Lower leg skin (tissue), 3 donors: Measurements from ENCODE around the gene CAPN12.

ENCODE experiments used
- POLR2A ChIP-seq, 2 donors: fragments of 450-650 bp; IDR thresholded peaks; one replicate each; pipeline ENCODE4 v1.6.1; 2016 to 2017; ENCODE audit warnings: antibody characterized with exemption in 2 of 2, mild to moderate bottlenecking in 1 of 2, moderate library complexity in 1 of 2
- TF ChIP-seq, protein P1 (sequence below), 3 donors: fragments of 450-650 bp; IDR thresholded peaks; one replicate each; pipeline ENCODE4 v1.5.1; 2016; ENCODE audit warnings: antibody characterized with exemption in 3 of 3, mild to moderate bottlenecking in 3 of 3, moderate library complexity in 2 of 3

DNA sequence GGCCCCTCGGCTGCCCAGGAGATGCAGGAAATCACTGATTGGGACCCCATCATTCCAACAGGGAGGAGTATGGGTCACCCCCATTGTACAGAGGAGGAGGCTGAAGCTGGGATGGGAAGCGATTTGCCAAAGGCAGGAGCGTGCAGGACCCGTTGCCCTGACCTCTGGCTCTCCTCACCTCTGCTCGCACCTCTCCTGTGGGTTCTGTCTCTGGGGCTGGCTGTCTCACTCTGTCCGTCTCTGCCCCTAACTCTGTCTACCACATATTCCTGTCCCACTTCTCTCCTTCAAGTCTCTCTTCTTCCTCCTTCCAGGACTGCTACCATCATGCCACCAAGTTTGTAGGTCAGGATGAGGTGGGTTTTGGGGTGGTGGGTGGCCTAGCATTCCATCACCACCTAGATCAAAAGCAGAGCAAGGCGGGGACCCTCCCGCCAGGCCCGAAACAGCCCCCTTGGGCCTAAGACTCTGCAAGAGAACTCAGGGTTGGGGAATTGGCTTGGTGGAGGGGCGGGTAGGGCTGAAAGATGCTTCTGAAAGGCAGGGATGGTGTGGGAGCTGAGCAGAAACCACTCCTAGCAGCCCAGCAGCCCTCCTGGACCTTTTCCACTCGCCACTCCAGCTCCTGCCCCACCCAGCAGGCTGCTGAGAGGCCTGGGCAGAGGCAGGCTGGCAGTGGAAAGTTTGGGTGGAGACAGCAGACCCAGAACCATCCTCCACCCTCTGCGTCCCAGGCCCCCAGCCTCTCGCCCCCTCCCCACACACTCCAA, 30.1 kb upstream of the CAPN12 start:
- TF ChIP-seq, protein P1, sequence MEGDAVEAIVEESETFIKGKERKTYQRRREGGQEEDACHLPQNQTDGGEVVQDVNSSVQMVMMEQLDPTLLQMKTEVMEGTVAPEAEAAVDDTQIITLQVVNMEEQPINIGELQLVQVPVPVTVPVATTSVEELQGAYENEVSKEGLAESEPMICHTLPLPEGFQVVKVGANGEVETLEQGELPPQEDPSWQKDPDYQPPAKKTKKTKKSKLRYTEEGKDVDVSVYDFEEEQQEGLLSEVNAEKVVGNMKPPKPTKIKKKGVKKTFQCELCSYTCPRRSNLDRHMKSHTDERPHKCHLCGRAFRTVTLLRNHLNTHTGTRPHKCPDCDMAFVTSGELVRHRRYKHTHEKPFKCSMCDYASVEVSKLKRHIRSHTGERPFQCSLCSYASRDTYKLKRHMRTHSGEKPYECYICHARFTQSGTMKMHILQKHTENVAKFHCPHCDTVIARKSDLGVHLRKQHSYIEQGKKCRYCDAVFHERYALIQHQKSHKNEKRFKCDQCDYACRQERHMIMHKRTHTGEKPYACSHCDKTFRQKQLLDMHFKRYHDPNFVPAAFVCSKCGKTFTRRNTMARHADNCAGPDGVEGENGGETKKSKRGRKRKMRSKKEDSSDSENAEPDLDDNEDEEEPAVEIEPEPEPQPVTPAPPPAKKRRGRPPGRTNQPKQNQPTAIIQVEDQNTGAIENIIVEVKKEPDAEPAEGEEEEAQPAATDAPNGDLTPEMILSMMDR (IDR thresholded peaks at IDR 0.05) = no peak
- no peak for TF ChIP-seq POLR2A (IDR thresholded peaks at IDR 0.05)
